ENCODE results near the gene ACOT2.
A peak's percentile ranks its signal among the peaks of the same experiment; 100 is the strongest.
"Not testable (repeated sequence)": the region's sequence is repeated elsewhere in the genome, so short reads cannot be mapped to it uniquely, and the experiment has no call there.

ACOT2 gene

GRCh38 chr14:73589116-73589515 lies 20.1 kb downstream of the ACOT2 start:
- Histone ChIP-seq H3K4me3 (ENCODE audit: low read depth in 1 of 2, low read length in 2 of 2) (no peak overlapping the region), H3K27me3 (ENCODE audit: control insufficient read depth in 1 of 2, insufficient read depth in 2 of 2, low read length in 2 of 2) (no peaks in the 10 kb centered on the region), H3K4me1 (ENCODE audit: control insufficient read depth in 1 of 2, insufficient read depth in 2 of 2, low read length in 2 of 2) (no peaks in the 10 kb centered on the region), H3K27ac (ENCODE audit: low read depth, low read length) (no peak overlapping the region), H3K36me3 (ENCODE audit: control insufficient read depth in 1 of 2, insufficient read depth in 2 of 2, low read length in 2 of 2) (no peaks in the 10 kb centered on the region), H3K9ac (ENCODE audit: low read depth in 1 of 2, low read length in 2 of 2) (no peak overlapping the region), H3K9me3 (ENCODE audit: control insufficient read depth in 1 of 2, low read length in 2 of 2) (no peaks in the 10 kb centered on the region)

GRCh38 chr14:73590673-73591004 lies 21.6 kb downstream of the ACOT2 start:
- H3K9ac ChIP-seq (ENCODE audit: low read depth in 1 of 2, low read length in 2 of 2); H3K9me3 ChIP-seq (ENCODE audit: control insufficient read depth in 1 of 2, low read length in 2 of 2); H3K27ac ChIP-seq (ENCODE audit: low read depth, low read length); H3K4me1 ChIP-seq (ENCODE audit: control insufficient read depth in 1 of 2, insufficient read depth in 2 of 2, low read length in 2 of 2); H3K27me3 ChIP-seq (ENCODE audit: control insufficient read depth in 1 of 2, insufficient read depth in 2 of 2, low read length in 2 of 2); H3K4me3 ChIP-seq (ENCODE audit: low read depth in 1 of 2, low read length in 2 of 2); H3K36me3 ChIP-seq (ENCODE audit: control insufficient read depth in 1 of 2, insufficient read depth in 2 of 2, low read length in 2 of 2): not testable (repeated sequence)

- H3K27ac ChIP-seq (ENCODE audit: low read depth, low read length) = peak within 1 kb of the TSS; percentile 42
- peak within 1 kb of the TSS; percentile 56 to 80 for H3K9ac ChIP-seq (ENCODE audit: low read depth in 1 of 2, low read length in 2 of 2)
- no peaks in the 10 kb centered on the region for H3K9me3 ChIP-seq (ENCODE audit: control insufficient read depth in 1 of 2, low read length in 2 of 2)
- no peaks in the 10 kb centered on the region for H3K36me3 ChIP-seq (ENCODE audit: control insufficient read depth in 1 of 2, insufficient read depth in 2 of 2, low read length in 2 of 2)
- H3K4me3 ChIP-seq (ENCODE audit: low read depth in 1 of 2, low read length in 2 of 2) = peak within 1 kb of the TSS; percentile 78 to 82
- no peaks in the 10 kb centered on the region for H3K27me3 ChIP-seq (ENCODE audit: control insufficient read depth in 1 of 2, insufficient read depth in 2 of 2, low read length in 2 of 2)
- H3K4me1 ChIP-seq (ENCODE audit: control insufficient read depth in 1 of 2, insufficient read depth in 2 of 2, low read length in 2 of 2) = no peaks in the 10 kb centered on the region
These were observed 22.9 kb downstream of the ACOT2 start, which contains the start of gene ACOT4 for GRCh38 chr14:73591690-73592449. Gene ACOT4 (plus strand): TSS chr14:73591873. CDS start chr14:73591960, 87 bp downstream.

DNA sequence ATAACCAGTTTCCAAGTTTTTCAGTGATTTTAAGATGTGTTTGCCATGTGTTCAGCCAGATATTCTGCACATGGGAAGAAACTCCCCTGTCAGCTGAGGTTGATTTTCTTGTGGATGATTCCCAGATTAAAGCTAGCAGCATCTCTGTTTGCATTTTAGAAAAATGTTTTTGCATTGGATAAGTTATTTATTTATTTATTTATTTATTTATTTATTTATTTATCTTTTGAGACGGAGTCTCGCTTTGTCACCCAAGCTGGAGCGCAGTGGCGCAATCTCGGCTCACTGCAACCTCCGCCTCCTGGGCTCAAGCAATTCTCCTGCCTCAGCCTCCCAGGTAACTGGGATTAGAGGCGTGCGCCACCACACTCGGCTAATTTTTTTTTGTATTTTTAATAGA lies 25.5 kb downstream of the ACOT2 start:
- H3K4me3 ChIP-seq (ENCODE audit: low read depth in 1 of 2, low read length in 2 of 2) = no peak overlapping the region
- no peak overlapping the region for H3K9ac ChIP-seq (ENCODE audit: low read depth in 1 of 2, low read length in 2 of 2)
- H3K36me3 ChIP-seq (ENCODE audit: control insufficient read depth in 1 of 2, insufficient read depth in 2 of 2, low read length in 2 of 2) = no peaks in the 10 kb centered on the region
- peaks cover 0 to 7% of the 10 kb centered on the region in 2 donors for H3K4me1 ChIP-seq (ENCODE audit: control insufficient read depth in 1 of 2, insufficient read depth in 2 of 2, low read length in 2 of 2)
- no peaks in the 10 kb centered on the region for H3K9me3 ChIP-seq (ENCODE audit: control insufficient read depth in 1 of 2, low read length in 2 of 2)
- H3K27ac ChIP-seq (ENCODE audit: low read depth, low read length) = no peak overlapping the region
- no peaks in the 10 kb centered on the region for H3K27me3 ChIP-seq (ENCODE audit: control insufficient read depth in 1 of 2, insufficient read depth in 2 of 2, low read length in 2 of 2)

GRCh38 chr14:73599499-73599898 lies 30.5 kb downstream of the ACOT2 start:
- H3K27ac ChIP-seq (ENCODE audit: low read depth, low read length) = no peak overlapping the region
- no peaks in the 10 kb centered on the region for H3K9me3 ChIP-seq (ENCODE audit: control insufficient read depth in 1 of 2, low read length in 2 of 2)
- H3K4me1 ChIP-seq (ENCODE audit: control insufficient read depth in 1 of 2, insufficient read depth in 2 of 2, low read length in 2 of 2) = peaks cover 5 to 15% of the 10 kb centered on the region in 2 donors
- H3K36me3 ChIP-seq (ENCODE audit: control insufficient read depth in 1 of 2, insufficient read depth in 2 of 2, low read length in 2 of 2) = no peaks in the 10 kb centered on the region
- no peak overlapping the region for H3K9ac ChIP-seq (ENCODE audit: low read depth in 1 of 2, low read length in 2 of 2)
- no peaks in the 10 kb centered on the region for H3K27me3 ChIP-seq (ENCODE audit: control insufficient read depth in 1 of 2, insufficient read depth in 2 of 2, low read length in 2 of 2)
- no peak overlapping the region for H3K4me3 ChIP-seq (ENCODE audit: low read depth in 1 of 2, low read length in 2 of 2)

GRCh38 chr14:73602994-73603393 lies 34.0 kb downstream of the ACOT2 start:
- Histone ChIP-seq H3K4me1 (ENCODE audit: control insufficient read depth in 1 of 2, insufficient read depth in 2 of 2, low read length in 2 of 2) (peaks cover 5 to 15% of the 10 kb centered on the region in 2 donors), H3K9ac (ENCODE audit: low read depth in 1 of 2, low read length in 2 of 2) (no peak overlapping the region), H3K4me3 (ENCODE audit: low read depth in 1 of 2, low read length in 2 of 2) (no peak overlapping the region), H3K27me3 (ENCODE audit: control insufficient read depth in 1 of 2, insufficient read depth in 2 of 2, low read length in 2 of 2) (no peaks in the 10 kb centered on the region), H3K36me3 (ENCODE audit: control insufficient read depth in 1 of 2, insufficient read depth in 2 of 2, low read length in 2 of 2) (no peaks in the 10 kb centered on the region), H3K27ac (ENCODE audit: low read depth, low read length) (no peak overlapping the region), H3K9me3 (ENCODE audit: control insufficient read depth in 1 of 2, low read length in 2 of 2) (no peaks in the 10 kb centered on the region)

DNA sequence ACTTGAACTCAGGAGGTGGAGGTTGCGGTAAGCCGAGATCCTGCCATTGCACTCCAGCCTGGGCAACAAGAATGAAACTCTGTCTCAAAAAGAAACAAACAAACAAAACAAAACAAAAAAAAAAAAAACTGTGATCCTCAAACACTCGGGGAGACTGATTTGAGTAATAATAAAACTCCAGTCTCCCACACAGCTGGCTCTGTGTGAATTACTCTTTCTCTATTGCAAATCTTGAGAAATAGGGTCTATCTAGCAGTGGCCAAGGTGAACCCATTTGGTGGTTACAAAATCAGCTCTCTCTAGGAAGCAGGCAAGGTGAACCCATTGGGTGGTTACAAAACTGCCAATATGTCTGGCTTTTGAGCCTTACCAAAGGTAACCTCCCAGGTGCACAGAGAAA lies 37.3 kb downstream of the ACOT2 start:
- Histone ChIP-seq H3K36me3 (ENCODE audit: control insufficient read depth in 1 of 2, insufficient read depth in 2 of 2, low read length in 2 of 2) (no peaks in the 10 kb centered on the region), H3K4me3 (ENCODE audit: low read depth in 1 of 2, low read length in 2 of 2) (no peak overlapping the region), H3K27ac (ENCODE audit: low read depth, low read length) (no peak overlapping the region), H3K27me3 (ENCODE audit: control insufficient read depth in 1 of 2, insufficient read depth in 2 of 2, low read length in 2 of 2) (no peaks in the 10 kb centered on the region), H3K9me3 (ENCODE audit: control insufficient read depth in 1 of 2, low read length in 2 of 2) (peaks cover 3 to 4% of the 10 kb centered on the region in 2 donors), H3K4me1 (ENCODE audit: control insufficient read depth in 1 of 2, insufficient read depth in 2 of 2, low read length in 2 of 2) (no peaks in the 10 kb centered on the region), H3K9ac (ENCODE audit: low read depth in 1 of 2, low read length in 2 of 2) (no peak overlapping the region)

- Histone ChIP-seq H3K36me3 (ENCODE audit: control insufficient read depth in 1 of 2, insufficient read depth in 2 of 2, low read length in 2 of 2) (no peaks in the 10 kb centered on the region), H3K9ac (ENCODE audit: low read depth in 1 of 2, low read length in 2 of 2) (no peak overlapping the region), H3K4me3 (ENCODE audit: low read depth in 1 of 2, low read length in 2 of 2) (no peak overlapping the region), H3K27me3 (ENCODE audit: control insufficient read depth in 1 of 2, insufficient read depth in 2 of 2, low read length in 2 of 2) (no peaks in the 10 kb centered on the region), H3K9me3 (ENCODE audit: control insufficient read depth in 1 of 2, low read length in 2 of 2) (peaks cover 3 to 4% of the 10 kb centered on the region in 2 donors), H3K4me1 (ENCODE audit: control insufficient read depth in 1 of 2, insufficient read depth in 2 of 2, low read length in 2 of 2) (no peaks in the 10 kb centered on the region), H3K27ac (ENCODE audit: low read depth, low read length) (no peak overlapping the region)
These were observed 38.2 kb downstream of the ACOT2 start for GRCh38 chr14:73607241-73607640.

- Histone ChIP-seq H3K9ac (ENCODE audit: low read depth in 1 of 2, low read length in 2 of 2) (no peak overlapping the region), H3K27ac (ENCODE audit: low read depth, low read length) (no peak overlapping the region), H3K36me3 (ENCODE audit: control insufficient read depth in 1 of 2, insufficient read depth in 2 of 2, low read length in 2 of 2) (no peaks in the 10 kb centered on the region), H3K4me3 (ENCODE audit: low read depth in 1 of 2, low read length in 2 of 2) (no peak overlapping the region), H3K27me3 (ENCODE audit: control insufficient read depth in 1 of 2, insufficient read depth in 2 of 2, low read length in 2 of 2) (no peaks in the 10 kb centered on the region), H3K9me3 (ENCODE audit: control insufficient read depth in 1 of 2, low read length in 2 of 2) (peaks cover 3 to 4% of the 10 kb centered on the region in 2 donors), H3K4me1 (ENCODE audit: control insufficient read depth in 1 of 2, insufficient read depth in 2 of 2, low read length in 2 of 2) (peaks cover 0 to 5% of the 10 kb centered on the region in 2 donors)
These were observed 41.7 kb downstream of the ACOT2 start for GRCh38 chr14:73610687-73611086.

DNA sequence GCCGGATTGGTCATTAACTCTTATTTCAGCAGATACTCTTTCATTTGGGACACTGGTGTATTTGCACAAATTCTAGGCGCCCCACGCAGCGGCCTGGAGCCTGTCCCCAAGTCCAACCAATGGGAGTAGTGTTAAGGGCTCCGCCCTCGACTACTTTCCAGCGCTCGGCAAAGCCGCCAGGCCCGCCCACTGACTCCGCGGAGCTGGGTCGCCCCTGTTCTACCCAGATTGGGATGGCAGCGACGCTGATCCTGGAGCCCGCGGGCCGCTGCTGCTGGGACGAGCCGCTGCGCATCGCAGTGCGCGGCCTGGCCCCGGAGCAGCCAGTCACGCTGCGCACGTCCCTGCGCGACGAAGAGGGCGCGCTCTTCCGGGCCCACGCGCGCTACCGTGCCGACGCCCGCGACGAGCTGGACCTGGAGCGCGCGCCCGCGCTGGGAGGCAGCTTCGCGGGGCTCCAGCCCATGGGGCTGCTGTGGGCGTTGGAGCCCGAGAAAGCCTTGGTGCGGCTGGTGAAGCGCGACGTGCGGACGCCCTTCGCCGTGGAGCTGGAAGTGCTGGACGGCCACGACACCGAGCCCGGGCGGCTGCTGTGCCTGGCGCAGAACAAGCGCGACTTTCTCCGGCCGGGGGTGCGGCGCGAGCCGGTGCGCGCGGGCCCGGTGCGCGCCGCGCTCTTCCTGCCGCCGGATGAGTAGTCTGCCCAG lies 43.5 kb downstream of the ACOT2 start, which contains the start of gene ACOT6:
TSS of gene ACOT6 (plus strand) at position 179 of the 707 bp plus-strand sequence. CDS start at position 234, 55 bp downstream.
- Histone ChIP-seq H3K9ac (ENCODE audit: low read depth in 1 of 2, low read length in 2 of 2) (peak within 1 kb of the TSS in 1 of 2 donors; percentile 74), H3K4me1 (ENCODE audit: control insufficient read depth in 1 of 2, insufficient read depth in 2 of 2, low read length in 2 of 2) (peaks cover 0 to 5% of the 10 kb centered on the region in 2 donors), H3K36me3 (ENCODE audit: control insufficient read depth in 1 of 2, insufficient read depth in 2 of 2, low read length in 2 of 2) (no peaks in the 10 kb centered on the region), H3K9me3 (ENCODE audit: control insufficient read depth in 1 of 2, low read length in 2 of 2) (peaks cover 3 to 4% of the 10 kb centered on the region in 2 donors), H3K4me3 (ENCODE audit: low read depth in 1 of 2, low read length in 2 of 2) (peak within 1 kb of the TSS; percentile 69 to 77), H3K27ac (ENCODE audit: low read depth, low read length) (peak within 1 kb of the TSS; percentile 50), H3K27me3 (ENCODE audit: control insufficient read depth in 1 of 2, insufficient read depth in 2 of 2, low read length in 2 of 2) (no peaks in the 10 kb centered on the region)

All from duodenal mucosa (tissue), 2 donors.